Neural cell (in vitro differentiated cells): ENCODE measurements around the gene CRABP2. TPM values are rescaled to one million over a fixed set of nuclear protein-coding genes. Genes with fewer than 3 reads are reported as not detected.

Source experiments
- H2AFZ ChIP-seq: fragments of 200-600, 300-800 bp; sonication (generic), shearing (Covaris generic); 2 replicates; pipeline ENCODE4 v1.6.0; 2014; ENCODE audit warnings: low read depth, mild to moderate bottlenecking, antibody characterized with exemption, low read length, moderate library complexity
- H3F3A ChIP-seq: fragments of 200-600 bp; shearing (Covaris generic); 2 replicates; pipeline ENCODE4 v1.6.1; 2016; ENCODE audit warnings: mild to moderate bottlenecking, moderate library complexity, mixed read lengths, antibody characterized with exemption, low read length; ENCODE audit not compliant: insufficient read depth, poor library complexity, severe bottlenecking
- H3K27ac ChIP-seq: fragments of 200-600, 300-800 bp; sonication (generic), shearing (Covaris generic); 2 replicates; pipeline ENCODE4 v1.5.1; 2014; ENCODE audit warnings: mild to moderate bottlenecking, low read length, moderate library complexity
- H3K27me3 ChIP-seq: fragments of 300-800, 200-600 bp; sonication (generic), shearing (Covaris generic); 2 replicates; pipeline ENCODE4 v1.6.0; 2014; ENCODE audit warnings: mild to moderate bottlenecking, low read depth, low read length, moderate library complexity; ENCODE audit not compliant: insufficient read depth
- H3K36me3 ChIP-seq: fragments of 300-800, 200-600 bp; sonication (generic), shearing (Covaris generic); 2 replicates; pipeline ENCODE4 v1.5.1; 2014; ENCODE audit warnings: mild to moderate bottlenecking, antibody characterized with exemption, low read length, moderate library complexity; ENCODE audit not compliant: insufficient read depth
- H3K4me2 ChIP-seq: fragments of 300-800, 200-600 bp; sonication (generic), shearing (Covaris generic); 2 replicates; pipeline ENCODE4 v1.6.0; 2014; ENCODE audit warnings: mild to moderate bottlenecking, low read length
- H3K4me3 ChIP-seq: fragments of 300-800, 200-600 bp; sonication (generic), shearing (Covaris generic); 2 replicates; pipeline ENCODE4 v1.5.1; 2014; ENCODE audit warnings: mild to moderate bottlenecking, low read length, moderate library complexity
- H3K79me2 ChIP-seq: fragments of 200-600 bp; shearing (Covaris generic); replicated peaks from 2 replicates; pipeline ENCODE4 v1.6.0; 2014; ENCODE audit warnings: mild to moderate bottlenecking, low read length, moderate library complexity; ENCODE audit not compliant: insufficient read depth
- H3K9ac ChIP-seq: fragments of 300-800, 200-600 bp; sonication (generic), shearing (Covaris generic); 2 replicates; pipeline ENCODE4 v1.6.1; 2016; ENCODE audit warnings: mild to moderate bottlenecking, low read length, mixed read lengths
- H3K9me2 ChIP-seq: fragments of 200-600 bp; shearing (Covaris generic); 2 replicates; pipeline ENCODE4 v1.6.1; 2016; ENCODE audit warnings: mild to moderate bottlenecking, low read length, mixed read lengths; ENCODE audit not compliant: insufficient read depth
- H3K9me3 ChIP-seq: fragments of 200-600, 300-800 bp; sonication (generic), shearing (Covaris generic); 2 replicates; pipeline ENCODE4 v1.6.1; 2016; ENCODE audit warnings: mild to moderate bottlenecking, mixed run types, low read length, moderate library complexity, mixed read lengths
- H4K20me1 ChIP-seq: fragments of 200-600 bp; shearing (Covaris generic); 2 replicates; pipeline ENCODE4 v1.6.1; 2016; ENCODE audit warnings: mild to moderate bottlenecking, mixed run types; ENCODE audit not compliant: insufficient read depth
- EP300 ChIP-seq: fragments of 450-650 bp; conservative IDR thresholded peaks from 2 replicates; pipeline ENCODE4 v1.6.1; 2014; ENCODE audit warnings: antibody characterized with exemption, mild to moderate bottlenecking, moderate library complexity; ENCODE audit not compliant: poor library complexity, severe bottlenecking
- MXI1 ChIP-seq: fragments of 450-650 bp; conservative IDR thresholded peaks from 2 replicates; pipeline ENCODE4 v1.6.1; 2014; ENCODE audit warnings: antibody characterized with exemption, mild to moderate bottlenecking; ENCODE audit not compliant: poor library complexity, severe bottlenecking
- POLR2AphosphoS5 ChIP-seq: IDR thresholded peaks from 2 replicates; pipeline ENCODE4 v1.6.1; 2012
- SMC3 ChIP-seq: fragments of 450-650 bp; conservative IDR thresholded peaks from 2 replicates; pipeline ENCODE4 v1.6.1; 2014; ENCODE audit warnings: antibody characterized with exemption, mild to moderate bottlenecking, moderate library complexity; ENCODE audit not compliant: poor library complexity
- TAF1 ChIP-seq: IDR thresholded peaks from 2 replicates; pipeline ENCODE4 v1.6.1; 2012; ENCODE audit warnings: low read depth
- polyA plus RNA-seq: library from polyadenylated mRNA; depleted of rRNA; stranded (reverse); fragments of >200 nt; gene quantifications from 2 replicates; pipeline ENCODE4 v1.2.3, GENCODE V29; 2014
- TF ChIP-seq, protein P1 (sequence below): fragments of 450-650 bp; IDR thresholded peaks from 2 replicates; pipeline ENCODE4 v1.5.1; 2014; ENCODE audit warnings: antibody characterized with exemption, mild to moderate bottlenecking, moderate library complexity; ENCODE audit not compliant: poor library complexity, severe bottlenecking
- TF ChIP-seq, protein P2 (sequence below): IDR thresholded peaks from 2 replicates; pipeline ENCODE4 v1.6.1; 2012; ENCODE audit warnings: borderline replicate concordance

CRABP2 gene
- polyA plus RNA-seq, 1 donor from 2014 or later, result 7.7 TPM

DNA sequence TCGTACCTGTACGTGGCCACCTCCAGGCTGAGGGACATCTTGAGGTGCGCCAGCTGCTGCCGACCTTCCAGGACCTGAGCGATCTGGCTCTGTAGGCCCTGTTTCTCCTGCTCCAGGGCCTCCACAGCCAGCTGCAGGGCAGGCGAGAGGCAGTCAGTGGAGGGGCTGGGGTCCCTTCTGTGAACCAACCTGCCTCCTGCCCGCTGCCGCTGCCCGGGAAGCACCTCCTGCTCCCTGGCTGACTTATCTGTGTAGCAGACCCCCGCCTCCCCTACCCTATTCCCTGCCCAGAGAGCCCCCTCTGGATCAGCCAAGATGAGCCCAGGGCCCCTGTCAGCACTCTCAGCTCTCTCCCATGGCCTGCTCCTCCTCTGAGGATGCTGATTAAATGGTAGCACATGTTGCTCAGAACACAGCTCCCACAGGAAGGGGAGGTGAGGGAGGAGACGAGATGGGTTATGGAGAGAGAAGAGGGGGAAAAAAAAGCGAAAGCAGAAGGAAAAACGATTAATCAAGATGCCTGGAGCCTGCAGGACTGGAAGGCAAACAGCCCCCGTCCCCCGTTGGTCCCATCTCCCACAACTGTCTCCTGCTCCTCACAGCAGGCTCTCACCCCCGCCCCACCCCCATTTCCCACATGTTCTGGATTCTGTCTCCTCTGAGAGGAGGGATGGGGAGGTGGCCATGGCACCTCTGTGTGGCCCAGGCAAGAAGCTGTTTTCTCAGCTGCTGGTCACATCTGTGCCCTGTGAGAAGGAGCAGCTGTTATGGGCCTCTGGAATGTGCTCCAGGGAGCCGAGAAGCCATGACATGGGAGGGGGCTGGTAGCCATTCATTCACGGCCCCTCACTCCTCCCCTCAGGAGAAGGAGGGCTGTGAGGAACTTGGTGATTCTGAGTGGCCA lies 29.9 kb downstream of the CRABP2 start:
- Histone ChIP-seq H3K79me2 (peaks cover 47% of the 10 kb centered on the region), H3K9me3 (no peaks in the 10 kb centered on the region), H3F3A (no peaks in the 10 kb centered on the region), H3K27ac (no peak overlapping the region), H3K4me3 (peak overlapping the region; percentile 64), H3K9me2 (no peaks in the 10 kb centered on the region), H3K9ac (peak overlapping the region; percentile 61), H3K4me2 (no peak overlapping the region), H4K20me1 (no peaks in the 10 kb centered on the region), H3K36me3 (no peaks in the 10 kb centered on the region), H2AFZ (no peak overlapping the region), H3K27me3 (peaks cover 4% of the 10 kb centered on the region)
- TF ChIP-seq, protein P1, sequence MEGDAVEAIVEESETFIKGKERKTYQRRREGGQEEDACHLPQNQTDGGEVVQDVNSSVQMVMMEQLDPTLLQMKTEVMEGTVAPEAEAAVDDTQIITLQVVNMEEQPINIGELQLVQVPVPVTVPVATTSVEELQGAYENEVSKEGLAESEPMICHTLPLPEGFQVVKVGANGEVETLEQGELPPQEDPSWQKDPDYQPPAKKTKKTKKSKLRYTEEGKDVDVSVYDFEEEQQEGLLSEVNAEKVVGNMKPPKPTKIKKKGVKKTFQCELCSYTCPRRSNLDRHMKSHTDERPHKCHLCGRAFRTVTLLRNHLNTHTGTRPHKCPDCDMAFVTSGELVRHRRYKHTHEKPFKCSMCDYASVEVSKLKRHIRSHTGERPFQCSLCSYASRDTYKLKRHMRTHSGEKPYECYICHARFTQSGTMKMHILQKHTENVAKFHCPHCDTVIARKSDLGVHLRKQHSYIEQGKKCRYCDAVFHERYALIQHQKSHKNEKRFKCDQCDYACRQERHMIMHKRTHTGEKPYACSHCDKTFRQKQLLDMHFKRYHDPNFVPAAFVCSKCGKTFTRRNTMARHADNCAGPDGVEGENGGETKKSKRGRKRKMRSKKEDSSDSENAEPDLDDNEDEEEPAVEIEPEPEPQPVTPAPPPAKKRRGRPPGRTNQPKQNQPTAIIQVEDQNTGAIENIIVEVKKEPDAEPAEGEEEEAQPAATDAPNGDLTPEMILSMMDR, result no peak
- peak; percentile 28 for TF ChIP-seq MXI1

GRCh38 chr1:156673387-156674121 lies 31.8 kb downstream of the CRABP2 start:
- H3K27me3 ChIP-seq, result peaks cover 4% of the 10 kb centered on the region
- peak overlapping the region; percentile 24 for H3K9ac ChIP-seq
- H3K9me2 ChIP-seq, result no peaks in the 10 kb centered on the region
- peaks cover 47% of the 10 kb centered on the region for H3K79me2 ChIP-seq
- peak overlapping the region; percentile 8 for H3K27ac ChIP-seq
- no peaks in the 10 kb centered on the region for H4K20me1 ChIP-seq
- peak overlapping the region; percentile 64 for H3K4me3 ChIP-seq
- H3K9me3 ChIP-seq, result no peaks in the 10 kb centered on the region
- H3F3A ChIP-seq, result no peaks in the 10 kb centered on the region
- no peak overlapping the region for H2AFZ ChIP-seq
- H3K36me3 ChIP-seq, result no peaks in the 10 kb centered on the region
- TF ChIP-seq SMC3 (no peak), TAF1 (no peak), POLR2AphosphoS5 (peak; percentile 9), EP300 (no peak)
- TF ChIP-seq, protein P2, sequence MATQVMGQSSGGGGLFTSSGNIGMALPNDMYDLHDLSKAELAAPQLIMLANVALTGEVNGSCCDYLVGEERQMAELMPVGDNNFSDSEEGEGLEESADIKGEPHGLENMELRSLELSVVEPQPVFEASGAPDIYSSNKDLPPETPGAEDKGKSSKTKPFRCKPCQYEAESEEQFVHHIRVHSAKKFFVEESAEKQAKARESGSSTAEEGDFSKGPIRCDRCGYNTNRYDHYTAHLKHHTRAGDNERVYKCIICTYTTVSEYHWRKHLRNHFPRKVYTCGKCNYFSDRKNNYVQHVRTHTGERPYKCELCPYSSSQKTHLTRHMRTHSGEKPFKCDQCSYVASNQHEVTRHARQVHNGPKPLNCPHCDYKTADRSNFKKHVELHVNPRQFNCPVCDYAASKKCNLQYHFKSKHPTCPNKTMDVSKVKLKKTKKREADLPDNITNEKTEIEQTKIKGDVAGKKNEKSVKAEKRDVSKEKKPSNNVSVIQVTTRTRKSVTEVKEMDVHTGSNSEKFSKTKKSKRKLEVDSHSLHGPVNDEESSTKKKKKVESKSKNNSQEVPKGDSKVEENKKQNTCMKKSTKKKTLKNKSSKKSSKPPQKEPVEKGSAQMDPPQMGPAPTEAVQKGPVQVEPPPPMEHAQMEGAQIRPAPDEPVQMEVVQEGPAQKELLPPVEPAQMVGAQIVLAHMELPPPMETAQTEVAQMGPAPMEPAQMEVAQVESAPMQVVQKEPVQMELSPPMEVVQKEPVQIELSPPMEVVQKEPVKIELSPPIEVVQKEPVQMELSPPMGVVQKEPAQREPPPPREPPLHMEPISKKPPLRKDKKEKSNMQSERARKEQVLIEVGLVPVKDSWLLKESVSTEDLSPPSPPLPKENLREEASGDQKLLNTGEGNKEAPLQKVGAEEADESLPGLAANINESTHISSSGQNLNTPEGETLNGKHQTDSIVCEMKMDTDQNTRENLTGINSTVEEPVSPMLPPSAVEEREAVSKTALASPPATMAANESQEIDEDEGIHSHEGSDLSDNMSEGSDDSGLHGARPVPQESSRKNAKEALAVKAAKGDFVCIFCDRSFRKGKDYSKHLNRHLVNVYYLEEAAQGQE, result no peak
- TF ChIP-seq, protein P1, result no peak
- no peak overlapping the region for H3K4me2 ChIP-seq
